CD4-positive, CD25-positive, alpha-beta regulatory T cell (primary cell): Measurements from ENCODE around the gene SOWAHA. TPM values are rescaled to one million over a fixed set of nuclear protein-coding genes. Genes with fewer than 3 reads are reported as not detected.
A peak's percentile ranks its signal among the peaks of the same experiment; 100 is the strongest.

Experiments
- ATAC-seq, 2 donors: fragments of 150-1000 bp; cut with Tn5 transposase; one replicate each; pipeline ENCODE4 v1.10.0; 2021; ENCODE audit warnings: low read depth in 2 of 2, moderate number of reproducible peaks in 2 of 2, moderate library complexity in 1 of 2
- DNase-seq, 3 donors: peaks; one replicate each; pipeline versions ENCODE4 v3.0.0 to v3.0.0-alpha.2; 2012 to 2022; ENCODE audit warnings: mixed read lengths in 1 of 3
- H3K27ac ChIP-seq: one replicate; pipeline ENCODE4 v1.7.0; 2013; ENCODE audit warnings: mild to moderate bottlenecking, low read length; ENCODE audit not compliant: insufficient read depth, poor library complexity, severe bottlenecking
- H3K27me3 ChIP-seq: one replicate; pipeline ENCODE4 v1.7.0; 2013; ENCODE audit warnings: low read length; ENCODE audit not compliant: control insufficient read depth, insufficient read depth
- H3K36me3 ChIP-seq: one replicate; pipeline ENCODE4 v1.7.0; 2013; ENCODE audit warnings: mild to moderate bottlenecking, low read length, moderate library complexity; ENCODE audit not compliant: control insufficient read depth, insufficient read depth
- H3K4me1 ChIP-seq: 2 replicates; pipeline ENCODE4 v1.7.0; 2013; ENCODE audit warnings: mild to moderate bottlenecking, low read length; ENCODE audit not compliant: insufficient read depth, control insufficient read depth, poor library complexity, severe bottlenecking
- H3K4me3 ChIP-seq: one replicate; pipeline ENCODE4 v1.7.0; 2013; ENCODE audit warnings: low read depth, mild to moderate bottlenecking, low read length, moderate library complexity
- H3K9me3 ChIP-seq, 2 experiments: 1 replicate in 1 of 2; 2 replicates in 1 of 2; pipeline ENCODE4 v1.7.0; 2013; ENCODE audit warnings: low read length in 2 of 2, mild to moderate bottlenecking in 1 of 2, moderate library complexity in 1 of 2; ENCODE audit not compliant: control insufficient read depth in 2 of 2
- H3K27ac Mint-ChIP-seq, 3 donors: one replicate each; pipeline ENCODE4 v1.8.0; 2020 to 2022; ENCODE audit warnings: mild to moderate bottlenecking in 3 of 3, mixed read lengths in 3 of 3, moderate library complexity in 2 of 3
- H3K27me3 Mint-ChIP-seq: one replicate; pipeline ENCODE4 v1.8.0; 2022; ENCODE audit warnings: mild to moderate bottlenecking, mixed read lengths
- H3K36me3 Mint-ChIP-seq: one replicate; pipeline ENCODE4 v1.8.0; 2020; ENCODE audit warnings: mixed read lengths
- H3K4me1 Mint-ChIP-seq, 4 donors: one replicate each; pipeline ENCODE4 v1.8.0; 2020 to 2022; ENCODE audit warnings: mixed read lengths in 4 of 4, mild to moderate bottlenecking in 1 of 4
- H3K4me3 Mint-ChIP-seq, 4 donors: one replicate each; pipeline ENCODE4 v1.8.0; 2020 to 2022; ENCODE audit warnings: mild to moderate bottlenecking in 4 of 4, mixed read lengths in 4 of 4, moderate library complexity in 3 of 4
- H3K9me3 Mint-ChIP-seq, 7 donors: one replicate each; pipeline ENCODE4 v1.8.0; 2020 to 2022; ENCODE audit warnings: mixed read lengths in 7 of 7, mild to moderate bottlenecking in 3 of 7, moderate library complexity in 2 of 7
- polyA plus RNA-seq, 4 donors: library from polyadenylated mRNA; unstranded; fragments of 300-500 nt; fragmentation: Illumina TruSeq; gene quantifications; one replicate each; pipeline ENCODE4 v1.2.3, GENCODE V29; 2021
- total RNA-seq: library from RNA; stranded (reverse); gene quantifications from one replicate; pipeline ENCODE4 v1.2.3, GENCODE V29; 2022

The SOWAHA gene
- total and polyA plus RNA-seq, 5 donors from 2014 or later: not detected

DNA sequence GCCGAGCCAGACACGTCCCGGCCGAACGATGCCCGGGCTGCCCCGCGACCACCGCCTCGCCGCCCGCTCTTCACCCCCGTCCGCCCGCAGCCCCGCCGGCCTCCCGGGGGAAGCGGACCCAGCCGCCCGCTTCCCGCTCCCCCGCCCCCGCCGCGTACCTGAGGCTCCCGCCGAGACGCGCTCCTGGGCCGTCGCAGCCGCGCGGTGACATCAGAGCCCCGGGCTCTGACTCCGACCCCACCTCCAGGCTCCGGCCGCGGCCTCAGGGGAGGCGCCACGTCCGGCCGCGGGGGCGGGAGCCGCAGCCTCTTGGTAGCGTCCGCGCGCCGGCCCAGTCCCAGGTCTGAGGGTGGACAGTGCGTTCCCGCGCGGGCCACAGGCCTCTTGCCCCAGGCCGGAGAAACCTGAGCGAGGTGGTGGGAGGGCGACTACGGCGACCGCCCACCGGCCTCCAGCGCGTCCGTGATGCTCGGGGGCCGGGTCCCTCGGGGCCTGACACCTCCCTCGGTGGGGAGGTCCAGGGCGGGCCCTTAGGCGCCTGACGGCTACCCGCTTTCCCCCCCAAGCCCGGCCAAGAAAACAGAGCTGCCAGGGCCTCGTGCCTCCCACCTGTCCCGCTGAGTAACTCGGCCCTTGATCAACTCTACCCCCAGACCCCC lies 17.5 kb downstream of the SOWAHA start, which contains the start of gene SHROOM1:
SHROOM1 (minus strand) TSS at position 212 of the 659 bp plus-strand sequence. CDS start 4,507 bp downstream, outside the sequence.
- Mint-ChIP-seq H3K36me3 (no peaks in the 10 kb centered on the region), H3K9me3 (peaks cover 0 to 3% (median 0%) of the 10 kb centered on the region in 7 donors), H3K4me1 (peaks cover 0 to 19% (median 4%) of the 10 kb centered on the region in 4 donors), H3K4me3 (peak within 1 kb of the TSS; percentile 85 to 93 (median 86)), H3K27me3 (peaks cover 61% of the 10 kb centered on the region), H3K27ac (peak within 1 kb of the TSS in 1 of 3 donors; percentile 84)
- Histone ChIP-seq H3K9me3 (no peaks in the 10 kb centered on the region), H3K27ac (no peak within 1 kb of the TSS), H3K27me3 (peaks cover 18% of the 10 kb centered on the region), H3K4me1 (peaks cover 20% of the 10 kb centered on the region), H3K36me3 (no peaks in the 10 kb centered on the region), H3K4me3 (no peak within 1 kb of the TSS)
- no peak for DNase-seq
- ATAC-seq: peak in 1 of 2 donors; percentile 9

DNA sequence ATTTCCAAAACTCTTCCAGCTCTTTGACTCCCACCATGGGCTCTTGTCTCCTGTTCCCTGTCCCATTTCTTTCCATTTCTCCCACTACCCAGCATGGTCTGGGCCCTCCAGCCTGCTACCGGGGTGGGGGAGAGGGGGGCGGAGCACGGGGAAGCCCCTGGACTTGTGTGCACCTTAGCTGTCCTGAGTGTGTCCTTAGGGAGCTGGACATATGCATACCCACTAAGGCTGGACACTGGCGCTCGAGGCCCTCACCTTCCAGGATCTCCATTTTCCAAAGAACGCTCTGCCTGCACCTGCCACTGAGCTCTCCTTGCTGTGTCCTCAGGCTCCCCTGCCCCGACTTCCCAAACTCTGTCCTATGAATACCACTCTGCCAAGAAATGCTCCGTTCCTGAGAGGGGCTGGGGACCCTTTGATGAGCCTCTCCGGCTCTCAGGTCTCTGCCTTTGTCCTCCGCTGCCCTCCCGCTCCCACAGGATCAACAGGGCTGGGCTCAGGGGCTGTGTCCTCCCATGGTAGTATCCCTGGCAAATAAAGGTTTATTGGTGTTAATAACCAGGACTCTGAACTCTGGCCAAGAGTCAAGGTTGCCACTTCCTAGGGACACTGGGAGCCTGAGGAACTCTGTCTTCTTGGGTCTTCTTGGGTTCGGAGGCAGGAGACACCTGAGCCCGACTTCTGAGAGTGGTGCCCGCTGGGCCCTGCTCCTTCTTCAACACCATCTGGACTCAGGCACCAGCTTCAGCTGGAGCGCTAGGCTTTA lies 18.2 kb downstream of the SOWAHA start:
- Histone ChIP-seq H3K27me3 (peaks cover 17% of the 10 kb centered on the region), H3K36me3 (no peaks in the 10 kb centered on the region), H3K4me1 (peaks cover 14% of the 10 kb centered on the region), H3K4me3 (no peak overlapping the region), H3K27ac (no peak overlapping the region), H3K9me3 (no peaks in the 10 kb centered on the region)
- peak overlapping the region; percentile 74 to 86 (median 79) for H3K4me3 Mint-ChIP-seq
- H3K36me3 Mint-ChIP-seq: no peaks in the 10 kb centered on the region
- peaks cover 59% of the 10 kb centered on the region for H3K27me3 Mint-ChIP-seq
- H3K27ac Mint-ChIP-seq: peak overlapping the region in 1 of 3 donors; percentile 84
- no peak for ATAC-seq
- H3K4me1 Mint-ChIP-seq: peaks cover 0 to 14% (median 4%) of the 10 kb centered on the region in 4 donors
- peaks cover 0 to 3% (median 0%) of the 10 kb centered on the region in 7 donors for H3K9me3 Mint-ChIP-seq
- no peak for DNase-seq

DNA sequence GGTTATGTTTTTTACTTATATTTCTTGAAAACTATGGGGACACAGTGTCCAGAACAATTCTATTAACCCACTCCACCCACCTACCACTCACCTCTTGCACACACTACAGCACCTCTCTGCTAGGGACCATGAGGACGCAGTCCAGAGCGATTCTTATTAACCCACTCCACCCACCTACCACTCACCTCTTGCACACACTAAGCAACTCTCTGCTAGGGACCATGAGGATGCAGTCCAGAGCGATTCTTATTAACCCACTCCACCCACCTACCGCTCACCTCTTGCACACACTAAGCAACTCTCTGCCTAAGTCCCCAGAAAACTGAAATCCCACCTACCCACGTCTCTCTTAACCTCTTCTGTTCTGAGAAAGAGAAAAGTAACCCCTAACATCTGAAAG lies 19.5 kb downstream of the SOWAHA start:
- no peaks in the 10 kb centered on the region for H3K36me3 ChIP-seq
- peaks cover 14% of the 10 kb centered on the region for H3K4me1 ChIP-seq

DNA sequence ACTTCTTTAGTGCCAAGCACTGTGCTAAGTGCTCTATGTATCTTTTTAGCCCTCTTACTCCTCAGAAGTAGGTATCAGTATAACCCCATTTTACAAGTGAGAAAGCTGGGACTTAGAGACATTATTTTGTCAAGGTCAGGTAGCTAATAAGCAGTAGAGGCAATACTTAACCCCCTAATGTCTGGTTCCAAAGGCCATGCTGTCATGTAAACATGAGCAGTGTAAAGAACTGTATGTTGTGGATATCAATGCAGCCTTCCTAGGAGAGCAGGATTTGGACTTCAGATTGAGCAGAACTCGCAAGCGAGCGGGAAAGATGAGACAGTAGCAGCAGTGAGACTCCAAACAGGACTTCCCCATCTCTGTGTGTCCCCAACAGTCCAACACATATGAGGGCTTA lies 21.0 kb downstream of the SOWAHA start:
- DNase-seq (no peak), ATAC-seq (no peak)
- no peak overlapping the region for H3K4me3 ChIP-seq
- H3K9me3 ChIP-seq: no peaks in the 10 kb centered on the region
- H3K27ac Mint-ChIP-seq: no peak overlapping the region
- peaks cover 0 to under 1% (median 0%) of the 10 kb centered on the region in 7 donors for H3K9me3 Mint-ChIP-seq
- H3K36me3 Mint-ChIP-seq: no peaks in the 10 kb centered on the region
- H3K27me3 Mint-ChIP-seq: peaks cover 51% of the 10 kb centered on the region
- H3K4me3 Mint-ChIP-seq: no peak overlapping the region
- H3K27me3 ChIP-seq: peaks cover 4% of the 10 kb centered on the region
- no peaks in the 10 kb centered on the region for H3K36me3 ChIP-seq
- H3K4me1 Mint-ChIP-seq: peaks cover 0 to 13% (median 3%) of the 10 kb centered on the region in 4 donors
- H3K4me1 ChIP-seq: peaks cover 14% of the 10 kb centered on the region
- H3K27ac ChIP-seq: no peak overlapping the region

More for the DNA sequence above, 19.5 kb downstream of the SOWAHA start:
- peaks cover 0 to 13% (median 4%) of the 10 kb centered on the region in 4 donors for H3K4me1 Mint-ChIP-seq
- peaks cover 0 to 1% (median 0%) of the 10 kb centered on the region in 7 donors for H3K9me3 Mint-ChIP-seq
- H3K27me3 Mint-ChIP-seq: peaks cover 53% of the 10 kb centered on the region
- H3K36me3 Mint-ChIP-seq: no peaks in the 10 kb centered on the region
- Histone ChIP-seq H3K4me3 (no peak overlapping the region), H3K9me3 (no peaks in the 10 kb centered on the region), H3K27me3 (peaks cover 10% of the 10 kb centered on the region), H3K27ac (no peak overlapping the region)
- no peak for DNase-seq
- no peak for ATAC-seq
- peak overlapping the region; percentile 33 to 66 (median 49) for H3K4me3 Mint-ChIP-seq
- H3K27ac Mint-ChIP-seq: no peak overlapping the region

DNA sequence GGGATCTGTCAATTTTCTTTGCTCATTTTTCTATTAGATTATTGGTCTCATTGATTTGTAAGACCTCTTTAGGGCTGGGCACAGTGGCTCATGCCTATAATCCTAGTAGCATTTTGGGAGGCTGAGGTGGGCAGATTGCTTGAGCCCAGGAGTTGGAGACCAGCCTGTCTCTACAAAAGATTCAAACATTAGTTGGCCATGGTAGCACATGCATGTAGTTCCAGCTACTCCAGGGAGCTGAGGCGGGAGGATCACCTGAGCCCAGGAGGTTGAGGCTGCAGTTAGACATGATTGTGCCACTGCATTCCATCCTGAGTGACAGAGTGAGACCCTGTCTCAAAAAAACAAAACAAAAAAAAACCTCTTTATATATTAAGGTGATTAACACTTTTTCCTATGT lies 23.8 kb downstream of the SOWAHA start:
- DNase-seq: no peak
- Mint-ChIP-seq H3K9me3 (no peaks in the 10 kb centered on the region), H3K27me3 (peaks cover 34% of the 10 kb centered on the region), H3K27ac (no peak overlapping the region), H3K4me1 (no peaks in the 10 kb centered on the region), H3K36me3 (no peaks in the 10 kb centered on the region), H3K4me3 (no peak overlapping the region)
- Histone ChIP-seq H3K27me3 (no peaks in the 10 kb centered on the region), H3K4me1 (no peaks in the 10 kb centered on the region), H3K9me3 (no peaks in the 10 kb centered on the region), H3K27ac (no peak overlapping the region), H3K36me3 (no peaks in the 10 kb centered on the region), H3K4me3 (no peak overlapping the region)
- ATAC-seq: no peak

DNA sequence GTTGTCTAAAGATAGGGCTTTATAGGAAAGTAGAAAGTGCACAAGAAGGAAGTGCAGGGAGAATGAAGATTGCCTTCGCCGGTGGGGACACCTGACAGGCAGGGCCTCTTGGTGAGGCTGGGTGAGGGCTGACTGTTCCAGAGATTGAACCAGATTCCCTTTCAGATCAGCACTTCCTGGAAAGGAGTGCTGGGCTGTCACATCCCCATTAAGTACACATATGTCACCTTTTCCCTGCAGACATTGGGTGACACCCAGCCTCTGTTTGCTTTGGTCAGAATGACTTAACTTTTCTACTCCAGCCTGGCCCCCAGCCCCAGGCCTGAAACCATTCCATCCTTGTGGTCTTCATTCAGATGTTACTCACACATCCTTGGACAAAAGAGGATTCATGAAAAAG lies 24.8 kb downstream of the SOWAHA start:
- H3K4me1 ChIP-seq: no peaks in the 10 kb centered on the region
- Mint-ChIP-seq H3K27ac (no peak overlapping the region), H3K4me1 (no peaks in the 10 kb centered on the region), H3K4me3 (no peak overlapping the region), H3K9me3 (no peaks in the 10 kb centered on the region), H3K36me3 (no peaks in the 10 kb centered on the region), H3K27me3 (peaks cover 30% of the 10 kb centered on the region)
- no peaks in the 10 kb centered on the region for H3K27me3 ChIP-seq
- no peak overlapping the region for H3K27ac ChIP-seq
- H3K9me3 ChIP-seq: no peaks in the 10 kb centered on the region
- no peak overlapping the region for H3K4me3 ChIP-seq
- ATAC-seq: no peak
- no peaks in the 10 kb centered on the region for H3K36me3 ChIP-seq
- DNase-seq: no peak

DNA sequence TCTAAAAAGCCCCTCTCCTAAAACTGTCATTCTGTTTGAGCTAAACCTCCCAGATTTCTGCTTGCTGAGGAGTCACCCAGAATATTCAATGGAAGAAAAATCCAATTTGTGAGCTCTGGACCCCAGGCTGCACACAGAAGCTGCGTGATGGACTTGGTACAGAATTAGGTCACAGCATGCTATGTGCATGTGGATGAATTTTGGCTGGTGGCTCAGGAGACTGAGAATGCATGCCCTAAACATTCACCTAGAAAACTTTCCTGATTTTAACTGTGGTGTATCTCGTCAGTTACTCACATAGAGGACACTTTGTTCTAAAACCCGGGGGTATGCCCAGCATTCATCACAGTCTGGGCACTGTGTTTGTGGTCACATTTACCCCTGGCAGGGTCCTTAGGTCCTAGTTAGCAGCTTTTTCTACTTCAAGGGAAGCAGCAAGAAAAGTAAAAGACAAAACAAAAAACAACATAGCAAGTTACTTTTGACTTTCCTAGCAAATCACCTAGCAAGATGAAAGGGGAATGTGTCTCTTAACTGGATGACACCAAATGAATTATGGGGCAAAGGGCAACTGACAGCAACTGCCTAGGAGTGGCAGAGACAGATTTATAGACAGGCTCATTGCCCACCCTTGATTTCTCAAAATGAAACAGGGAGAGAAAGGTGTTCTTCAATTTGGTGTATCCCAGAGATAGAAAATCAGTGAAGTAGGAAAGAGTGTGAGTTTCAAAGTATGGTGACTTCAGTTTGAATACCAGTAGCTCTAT lies 25.6 kb downstream of the SOWAHA start:
- Histone ChIP-seq H3K9me3 (no peaks in the 10 kb centered on the region), H3K36me3 (no peaks in the 10 kb centered on the region), H3K4me1 (no peaks in the 10 kb centered on the region), H3K4me3 (no peak overlapping the region), H3K27ac (no peak overlapping the region), H3K27me3 (no peaks in the 10 kb centered on the region)
- Mint-ChIP-seq H3K4me3 (no peak overlapping the region), H3K36me3 (no peaks in the 10 kb centered on the region), H3K9me3 (no peaks in the 10 kb centered on the region), H3K27ac (no peak overlapping the region), H3K27me3 (peaks cover 28% of the 10 kb centered on the region), H3K4me1 (no peaks in the 10 kb centered on the region)
- DNase-seq: no peak
- ATAC-seq: no peak
